Neural progenitor cell (in vitro differentiated cells): Measurements from ENCODE around the gene GAGE13. TPM values are rescaled to one million over a fixed set of nuclear protein-coding genes. Genes with fewer than 3 reads are reported as not detected.
"Not testable (repeated sequence)": the region's sequence is repeated elsewhere in the genome, so short reads cannot be mapped to it uniquely, and the experiment has no call there.

ENCODE experiments used
- DNase-seq: peaks from one replicate; pipeline ENCODE4 v3.0.0-alpha.2; 2016; ENCODE audit warnings: low spot score
- H2AFZ ChIP-seq: fragments of 200-600 bp; sonication (generic); replicated peaks from 2 replicates; pipeline ENCODE4 v1.6.1; 2016; ENCODE audit warnings: antibody characterized with exemption
- H3F3A ChIP-seq: fragments of 200-600 bp; sonication (generic); 2 replicates; pipeline ENCODE4 v1.6.1; 2016; ENCODE audit warnings: antibody characterized with exemption, low read depth
- H3K27ac ChIP-seq: fragments of 200-600 bp; sonication (generic); 2 replicates; pipeline ENCODE4 v1.5.1; 2016; ENCODE audit warnings: mild to moderate bottlenecking
- H3K27me3 ChIP-seq: fragments of 200-600 bp; sonication (generic); 2 replicates; pipeline ENCODE4 v1.6.1; 2016; ENCODE audit warnings: mild to moderate bottlenecking, moderate library complexity
- H3K36me3 ChIP-seq: fragments of 200-600 bp; sonication (generic); 2 replicates; pipeline ENCODE4 v1.5.1; 2016
- H3K4me1 ChIP-seq: fragments of 200-600 bp; sonication (generic); 2 replicates; pipeline ENCODE4 v1.6.1; 2016; ENCODE audit warnings: mixed run types
- H3K4me2 ChIP-seq: fragments of 200-600 bp; sonication (generic); 2 replicates; pipeline ENCODE4 v1.6.1; 2016
- H3K4me3 ChIP-seq: fragments of 200-600 bp; sonication (generic); 2 replicates; pipeline ENCODE4 v1.5.1; 2016
- H3K79me2 ChIP-seq: fragments of 200-600 bp; sonication (generic); 2 replicates; pipeline ENCODE4 v1.6.1; 2016; ENCODE audit warnings: low read depth
- H3K9ac ChIP-seq: fragments of 200-600 bp; sonication (generic); 2 replicates; pipeline ENCODE4 v1.6.1; 2016
- H3K9me3 ChIP-seq: fragments of 200-600 bp; sonication (generic); 2 replicates; pipeline ENCODE4 v1.5.1; 2016; ENCODE audit warnings: low read depth
- H4K20me1 ChIP-seq: fragments of 200-600 bp; sonication (generic); 2 replicates; pipeline ENCODE4 v1.6.1; 2016; ENCODE audit warnings: low read depth
- H3K27ac Mint-ChIP-seq: 3 replicates; pipeline ENCODE4 v1.8.0; 2021; ENCODE audit warnings: mixed read lengths
- H3K27me3 Mint-ChIP-seq: 2 replicates; pipeline ENCODE4 v1.8.0; 2022; ENCODE audit warnings: low read depth, mild to moderate bottlenecking, inconsistent platforms, moderate library complexity, mixed read lengths; ENCODE audit not compliant: insufficient read depth
- H3K36me3 Mint-ChIP-seq: 3 replicates; pipeline ENCODE4 v1.8.0; 2021; ENCODE audit warnings: mixed read lengths
- H3K4me1 Mint-ChIP-seq: 3 replicates; pipeline ENCODE4 v1.8.0; 2021; ENCODE audit warnings: mixed read lengths
- H3K4me3 Mint-ChIP-seq: 3 replicates; pipeline ENCODE4 v1.8.0; 2021; ENCODE audit warnings: mild to moderate bottlenecking, moderate library complexity, mixed read lengths
- H3K9me3 Mint-ChIP-seq: 3 replicates; pipeline ENCODE4 v1.8.0; 2020; ENCODE audit warnings: mixed read lengths
- EZH2 ChIP-seq: fragments of 200-600 bp; sonication (generic); IDR thresholded peaks from 2 replicates; pipeline ENCODE4 v1.6.1; 2017; ENCODE audit warnings: antibody characterized with exemption, mild to moderate bottlenecking, moderate library complexity
- EZH2phosphoT487 ChIP-seq: fragments of 200-600 bp; sonication (generic); IDR thresholded peaks from 2 replicates; pipeline ENCODE4 v1.6.1; 2017; ENCODE audit warnings: antibody characterized with exemption
- total RNA-seq: library from RNA; depleted of rRNA; stranded (reverse); fragments of >200 nt; gene quantifications from 2 replicates; pipeline ENCODE4 v1.2.3, GENCODE V29; 2015; ENCODE audit warnings: low replicate concordance
- TF ChIP-seq, protein P1 (sequence below): fragments of 200-600 bp; sonication (generic); IDR thresholded peaks from 2 replicates; pipeline ENCODE4 v1.5.1; 2017; ENCODE audit warnings: antibody characterized with exemption, mild to moderate bottlenecking

Gene GAGE13
- total RNA-seq, 1 donor from 2014 or later, result not detected

DNA sequence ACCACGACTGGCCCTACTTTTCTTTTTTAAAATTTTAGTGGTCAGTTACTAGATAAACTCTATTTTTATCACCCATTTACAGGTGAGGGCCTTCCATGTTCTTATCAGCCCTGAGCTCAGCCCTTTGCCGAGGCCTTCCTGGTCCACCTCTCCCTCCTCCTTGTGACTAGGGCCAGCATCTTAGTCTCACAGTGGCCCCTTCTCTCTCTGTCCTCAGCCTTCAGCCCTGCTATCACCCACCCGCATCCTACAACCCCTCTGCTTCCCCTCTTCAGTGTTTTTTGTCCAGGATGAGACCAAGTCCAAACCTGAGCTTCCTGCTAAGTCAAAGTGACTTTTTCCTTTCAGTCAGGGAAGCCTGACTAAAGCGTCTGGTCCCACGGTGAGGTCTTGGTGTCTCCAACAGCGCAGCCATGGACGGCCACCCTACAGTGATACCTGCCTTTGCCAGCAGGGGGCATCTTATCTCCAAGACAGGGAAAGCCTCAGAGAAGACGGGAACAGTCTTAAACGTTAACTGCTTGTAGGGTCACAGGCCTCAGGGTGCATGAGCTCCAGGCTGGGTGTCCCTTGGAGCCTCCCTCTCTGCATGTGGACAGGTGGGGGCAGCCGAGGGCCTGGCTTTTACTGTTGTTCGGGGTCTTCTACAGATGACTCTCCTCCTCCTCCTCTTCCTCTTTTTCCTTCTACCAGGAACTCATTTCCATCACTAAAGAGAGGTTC lies 39.6 kb upstream of the GAGE13 start:
- Histone ChIP-seq H3K79me2 (no peaks in the 10 kb centered on the region), H4K20me1 (no peaks in the 10 kb centered on the region), H3K4me1 (no peaks in the 10 kb centered on the region), H3K9ac (no peak overlapping the region), H3K9me3 (no peaks in the 10 kb centered on the region), H3K4me2 (no peak overlapping the region), H3K4me3 (no peak overlapping the region), H3K36me3 (no peaks in the 10 kb centered on the region), H3F3A (no peaks in the 10 kb centered on the region), H3K27ac (no peak overlapping the region), H2AFZ (no peak overlapping the region), H3K27me3 (no peaks in the 10 kb centered on the region)
- no peak overlapping the region for H3K4me3 Mint-ChIP-seq
- H3K9me3 Mint-ChIP-seq, result peaks cover 7% of the 10 kb centered on the region
- DNase-seq, result peak; percentile 72
- no peaks in the 10 kb centered on the region for H3K36me3 Mint-ChIP-seq
- H3K27ac Mint-ChIP-seq, result peak overlapping the region; percentile 39
- TF ChIP-seq EZH2, result no peak
- TF ChIP-seq, protein P1, sequence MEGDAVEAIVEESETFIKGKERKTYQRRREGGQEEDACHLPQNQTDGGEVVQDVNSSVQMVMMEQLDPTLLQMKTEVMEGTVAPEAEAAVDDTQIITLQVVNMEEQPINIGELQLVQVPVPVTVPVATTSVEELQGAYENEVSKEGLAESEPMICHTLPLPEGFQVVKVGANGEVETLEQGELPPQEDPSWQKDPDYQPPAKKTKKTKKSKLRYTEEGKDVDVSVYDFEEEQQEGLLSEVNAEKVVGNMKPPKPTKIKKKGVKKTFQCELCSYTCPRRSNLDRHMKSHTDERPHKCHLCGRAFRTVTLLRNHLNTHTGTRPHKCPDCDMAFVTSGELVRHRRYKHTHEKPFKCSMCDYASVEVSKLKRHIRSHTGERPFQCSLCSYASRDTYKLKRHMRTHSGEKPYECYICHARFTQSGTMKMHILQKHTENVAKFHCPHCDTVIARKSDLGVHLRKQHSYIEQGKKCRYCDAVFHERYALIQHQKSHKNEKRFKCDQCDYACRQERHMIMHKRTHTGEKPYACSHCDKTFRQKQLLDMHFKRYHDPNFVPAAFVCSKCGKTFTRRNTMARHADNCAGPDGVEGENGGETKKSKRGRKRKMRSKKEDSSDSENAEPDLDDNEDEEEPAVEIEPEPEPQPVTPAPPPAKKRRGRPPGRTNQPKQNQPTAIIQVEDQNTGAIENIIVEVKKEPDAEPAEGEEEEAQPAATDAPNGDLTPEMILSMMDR, result peak; percentile 58
- peaks cover 4% of the 10 kb centered on the region for H3K4me1 Mint-ChIP-seq
- no peaks in the 10 kb centered on the region for H3K27me3 Mint-ChIP-seq

GRCh38 chrX:49292400-49293362 lies 38.7 kb upstream of the GAGE13 start:
- no peak overlapping the region for H3K27ac Mint-ChIP-seq
- no peak overlapping the region for H3K4me2 ChIP-seq
- H3K9me3 ChIP-seq, result no peaks in the 10 kb centered on the region
- H3K27ac ChIP-seq, result no peak overlapping the region
- no peaks in the 10 kb centered on the region for H3K27me3 Mint-ChIP-seq
- H3K4me1 Mint-ChIP-seq, result peaks cover 4% of the 10 kb centered on the region
- no peaks in the 10 kb centered on the region for H3F3A ChIP-seq
- DNase-seq, result no peak
- no peak overlapping the region for H3K4me3 Mint-ChIP-seq
- no peak overlapping the region for H2AFZ ChIP-seq
- no peaks in the 10 kb centered on the region for H3K36me3 Mint-ChIP-seq
- peaks cover 5% of the 10 kb centered on the region for H3K9me3 Mint-ChIP-seq
- H3K4me1 ChIP-seq, result no peaks in the 10 kb centered on the region
- H3K9ac ChIP-seq, result no peak overlapping the region
- no peak overlapping the region for H3K4me3 ChIP-seq
- no peaks in the 10 kb centered on the region for H4K20me1 ChIP-seq
- H3K79me2 ChIP-seq, result no peaks in the 10 kb centered on the region
- no peaks in the 10 kb centered on the region for H3K27me3 ChIP-seq
- TF ChIP-seq EZH2phosphoT487, result no peak
- TF ChIP-seq EZH2, result no peak
- TF ChIP-seq, protein P1, result no peak
- H3K36me3 ChIP-seq, result no peaks in the 10 kb centered on the region

- not testable (repeated sequence) for H3K27me3 Mint-ChIP-seq
These were observed 32.1 kb upstream of the GAGE13 start for GRCh38 chrX:49299293-49299692.

More at GRCh38 chrX:49299293-49299692, 32.1 kb upstream of the GAGE13 start:
- not testable (repeated sequence) for H3K27ac Mint-ChIP-seq, H3K27me3 ChIP-seq, H3K4me2 ChIP-seq, H3K79me2 ChIP-seq, H3K4me1 Mint-ChIP-seq, H3K9me3 ChIP-seq, H3K27ac ChIP-seq, H3K4me1 ChIP-seq, H3K36me3 ChIP-seq, H3K4me3 Mint-ChIP-seq, DNase-seq, H4K20me1 ChIP-seq, H3K9ac ChIP-seq, H2AFZ ChIP-seq, H3K36me3 Mint-ChIP-seq, H3F3A ChIP-seq, H3K4me3 ChIP-seq
- peaks cover 12% of the 10 kb centered on the region for H3K9me3 Mint-ChIP-seq
